OCI-LY3 (cell line): ENCODE results near the gene HMCN1.

Source experiments
- H2AFZ ChIP-seq: fragments of 200-600, 300-600 bp; shearing (Covaris generic); 2 replicates; pipeline ENCODE4 v1.6.0; 2014; ENCODE audit warnings: antibody characterized with exemption, low read depth, low read length
- H3K27ac ChIP-seq: fragments of 200-600, 300-600 bp; sonication (generic); 2 replicates; pipeline ENCODE4 v1.5.1; 2014; ENCODE audit warnings: mild to moderate bottlenecking, low read length, moderate library complexity, mixed read lengths
- H3K27me3 ChIP-seq: fragments of 200-600, 300-600 bp; sonication (generic); 2 replicates; pipeline ENCODE4 v1.6.1; 2014; ENCODE audit warnings: low read depth, low read length, mixed read lengths
- H3K36me3 ChIP-seq: fragments of 200-600, 300-600 bp; sonication (generic); replicated peaks from 2 replicates; pipeline ENCODE3; 2014; ENCODE audit warnings: low read depth, low read length, mixed read lengths
- H3K4me1 ChIP-seq: fragments of 300-600, 200-600 bp; sonication (generic); 2 replicates; pipeline ENCODE4 v1.6.1; 2014; ENCODE audit warnings: low read length, mixed read lengths
- H3K4me2 ChIP-seq: fragments of 200-600, 300-600 bp; sonication (generic); 2 replicates; pipeline ENCODE4 v1.6.1; 2014; ENCODE audit warnings: low read length, mixed read lengths
- H3K4me3 ChIP-seq: fragments of 300-600, 200-600 bp; sonication (generic); 2 replicates; pipeline ENCODE4 v1.5.1; 2014; ENCODE audit warnings: antibody characterized with exemption, mild to moderate bottlenecking, low read length, moderate library complexity
- H3K79me2 ChIP-seq: fragments of 300-600, 200-600 bp; shearing (Covaris generic); 2 replicates; pipeline ENCODE4 v1.6.1; 2014; ENCODE audit warnings: mild to moderate bottlenecking, low read length, mixed read lengths
- H3K9ac ChIP-seq: fragments of 300-600, 200-600 bp; shearing (Covaris generic); 2 replicates; pipeline ENCODE4 v1.6.0; 2014; ENCODE audit warnings: mild to moderate bottlenecking, low read length, moderate library complexity
- H3K9me3 ChIP-seq: fragments of 200-600, 300-600 bp; shearing (Covaris generic); 2 replicates; pipeline ENCODE4 v1.6.1; 2014; ENCODE audit warnings: low read length, mixed read lengths; ENCODE audit not compliant: insufficient read depth
- H4K20me1 ChIP-seq: fragments of 200-600, 300-600 bp; sonication (generic); 2 replicates; pipeline ENCODE4 v1.6.1; 2016; ENCODE audit warnings: low read length, mixed read lengths; ENCODE audit not compliant: insufficient read depth
- CTCF ChIP-seq: fragments of 200-600, 300-600 bp; sonication (generic); IDR thresholded peaks from 2 replicates; pipeline ENCODE4 v1.5.1; 2014; ENCODE audit warnings: antibody characterized with exemption, low read length, low read depth
- EZH2phosphoT487 ChIP-seq: fragments of 200-600 bp; shearing (Covaris generic); IDR thresholded peaks from 2 replicates; pipeline ENCODE4 v1.6.1; 2018; ENCODE audit warnings: antibody characterized with exemption, mixed run types, low read depth

Gene HMCN1

GRCh38 chr1:185840880-185841279 is 106.7 kb downstream of the HMCN1 start:
- TF ChIP-seq EZH2phosphoT487 (no peak), CTCF (no peak)
- Histone ChIP-seq H3K4me1 (no peaks in the 10 kb centered on the region), H3K4me3 (no peak overlapping the region), H3K79me2 (no peaks in the 10 kb centered on the region), H4K20me1 (no peaks in the 10 kb centered on the region), H3K36me3 (no peaks in the 10 kb centered on the region), H3K4me2 (no peak overlapping the region), H3K27me3 (no peaks in the 10 kb centered on the region), H3K9ac (no peak overlapping the region), H3K9me3 (no peaks in the 10 kb centered on the region), H2AFZ (no peak overlapping the region), H3K27ac (no peak overlapping the region)

- H3K4me1 ChIP-seq, result no peaks in the 10 kb centered on the region
- H4K20me1 ChIP-seq, result no peaks in the 10 kb centered on the region
- H3K4me2 ChIP-seq, result no peak overlapping the region
- TF ChIP-seq EZH2phosphoT487, result no peak
- no peak for TF ChIP-seq CTCF
- H3K36me3 ChIP-seq, result no peaks in the 10 kb centered on the region
- no peaks in the 10 kb centered on the region for H3K79me2 ChIP-seq
- 0 out of 2 replicates have a peak, but pooled peaks cover 6% of the 10 kb centered on the region for H3K27me3 ChIP-seq
- no peak overlapping the region for H3K4me3 ChIP-seq
- H3K27ac ChIP-seq, result no peak overlapping the region
- H3K9ac ChIP-seq, result no peak overlapping the region
- H2AFZ ChIP-seq, result no peak overlapping the region
- no peaks in the 10 kb centered on the region for H3K9me3 ChIP-seq
Measured at GRCh38 chr1:185843297-185843869, 109.2 kb downstream of the HMCN1 start.

GRCh38 chr1:185843986-185844385 is 109.8 kb downstream of the HMCN1 start:
- no peaks in the 10 kb centered on the region for H3K4me1 ChIP-seq
- TF ChIP-seq CTCF, result no peak
- TF ChIP-seq EZH2phosphoT487, result no peak
- no peak overlapping the region for H3K4me3 ChIP-seq
- 0 out of 2 replicates have a peak, but pooled peaks cover 6% of the 10 kb centered on the region for H3K27me3 ChIP-seq
- H2AFZ ChIP-seq, result no peak overlapping the region
- H3K79me2 ChIP-seq, result no peaks in the 10 kb centered on the region
- H4K20me1 ChIP-seq, result no peaks in the 10 kb centered on the region
- no peak overlapping the region for H3K4me2 ChIP-seq
- no peaks in the 10 kb centered on the region for H3K36me3 ChIP-seq
- no peak overlapping the region for H3K27ac ChIP-seq
- H3K9me3 ChIP-seq, result no peaks in the 10 kb centered on the region
- H3K9ac ChIP-seq, result no peak overlapping the region

GRCh38 chr1:185846672-185847444 is 112.7 kb downstream of the HMCN1 start:
- Histone ChIP-seq H3K27ac (no peak overlapping the region), H3K4me1 (no peaks in the 10 kb centered on the region), H4K20me1 (no peaks in the 10 kb centered on the region), H2AFZ (no peak overlapping the region), H3K36me3 (no peaks in the 10 kb centered on the region), H3K4me3 (no peak overlapping the region), H3K9me3 (no peaks in the 10 kb centered on the region), H3K79me2 (no peaks in the 10 kb centered on the region), H3K27me3 (0 out of 2 replicates have a peak, but pooled peaks cover 6% of the 10 kb centered on the region), H3K4me2 (no peak overlapping the region), H3K9ac (no peak overlapping the region)
- TF ChIP-seq CTCF, result no peak
- TF ChIP-seq EZH2phosphoT487, result no peak
